GM18861 (cell line): ENCODE measurements around the gene BFAR.
A peak's percentile ranks its signal among the peaks of the same experiment; 100 is the strongest.
"Not testable (repeated sequence)": the region's sequence is repeated elsewhere in the genome, so short reads cannot be mapped to it uniquely, and the experiment has no call there.

Source experiments
- ATAC-seq: cut with Tn5 transposase; IDR thresholded peaks from one replicate; pipeline ENCODE4 v1.9.1; 2021; ENCODE audit not compliant: unreplicated experiment

The BFAR gene

DNA sequence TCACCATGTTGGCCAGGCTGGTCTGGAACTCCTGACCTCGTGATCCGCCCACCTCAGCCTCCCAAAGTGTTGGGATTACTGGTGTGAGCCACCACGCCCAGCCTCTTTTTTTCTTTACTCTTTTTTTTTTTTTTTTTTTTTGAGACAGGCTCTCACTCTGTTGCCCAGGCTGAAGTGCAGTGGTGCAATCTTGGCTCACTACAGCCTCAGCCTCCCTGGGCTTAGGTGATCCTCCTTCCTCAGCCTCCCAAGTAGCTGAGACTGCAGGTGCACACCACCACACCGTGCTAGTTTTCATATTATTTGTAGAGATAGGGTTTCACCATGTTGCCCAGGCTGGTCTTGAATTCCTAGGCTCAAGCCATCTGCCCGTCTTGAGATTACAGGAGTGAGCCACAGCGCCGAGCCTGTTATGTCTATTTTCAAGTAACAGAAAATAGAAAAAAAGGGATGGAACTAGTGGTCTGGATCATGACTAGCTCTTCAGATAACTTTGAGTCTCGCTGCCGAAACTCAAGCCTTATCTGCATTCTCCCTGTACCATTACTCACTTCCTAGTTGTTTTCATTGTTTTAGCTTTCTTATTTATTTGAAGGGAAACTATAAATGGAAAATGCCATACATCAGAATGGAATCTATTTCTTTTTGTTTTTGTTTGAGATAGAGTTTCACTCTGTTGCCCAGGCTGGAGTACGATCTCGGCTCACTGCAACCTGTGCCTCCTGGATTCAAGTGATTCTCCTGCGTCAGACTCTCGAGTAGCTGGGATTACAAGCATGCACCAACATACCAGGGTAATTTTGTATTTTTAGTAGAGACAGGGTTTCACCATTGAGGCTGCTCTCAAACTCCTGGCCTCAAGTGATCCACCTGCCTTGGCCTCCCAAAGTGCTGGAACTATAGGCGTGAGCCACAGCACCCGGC is 53.4 kb downstream of the BFAR start:
- not testable (repeated sequence) for ATAC-seq

DNA sequence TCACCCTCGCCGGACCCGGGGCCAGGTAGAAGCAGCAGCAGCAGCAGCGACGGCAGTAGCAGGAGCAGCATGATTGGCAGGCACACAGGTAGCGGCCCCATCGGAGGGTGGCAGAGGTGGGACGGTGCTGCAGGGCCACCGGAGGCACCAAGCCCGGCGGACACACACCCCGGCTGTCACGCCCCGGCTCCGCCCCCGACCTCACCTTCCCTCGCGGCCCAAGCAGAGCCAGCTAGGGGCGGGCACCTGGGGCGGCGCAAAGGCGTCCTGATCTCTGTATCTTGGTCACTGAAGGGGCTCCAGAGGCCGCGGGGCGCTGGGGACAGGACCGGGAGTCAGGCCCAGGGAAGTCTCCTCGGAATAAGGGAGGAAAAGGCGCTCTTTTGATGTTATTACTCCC is 61.4 kb downstream of the BFAR start, which contains the start of gene PLA2G10:
TSS of gene PLA2G10 (minus strand) at position 180 of the 400 bp plus-strand sequence. CDS start at position 101, 79 bp downstream.
- not testable (repeated sequence) for ATAC-seq

DNA sequence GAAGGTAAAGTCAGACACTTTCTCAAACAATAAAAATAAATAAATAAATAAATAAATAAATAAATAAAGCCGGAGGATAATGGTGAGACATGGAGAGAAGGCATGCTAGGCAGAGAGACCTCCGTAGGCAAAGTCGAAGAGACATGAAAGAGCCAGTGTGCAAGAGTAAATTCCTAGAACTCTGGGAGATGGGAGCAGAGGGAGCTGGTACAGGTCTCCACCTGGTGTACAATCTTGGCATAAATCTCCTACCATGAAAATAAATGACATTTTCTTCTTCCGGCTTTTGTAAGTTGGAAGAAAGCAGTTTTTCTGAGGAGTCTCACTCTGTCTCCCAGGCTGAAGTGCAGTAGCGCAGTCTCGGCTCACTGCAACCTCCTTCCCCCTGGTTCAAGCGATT is 69.1 kb downstream of the BFAR start:
- not testable (repeated sequence) for ATAC-seq

DNA sequence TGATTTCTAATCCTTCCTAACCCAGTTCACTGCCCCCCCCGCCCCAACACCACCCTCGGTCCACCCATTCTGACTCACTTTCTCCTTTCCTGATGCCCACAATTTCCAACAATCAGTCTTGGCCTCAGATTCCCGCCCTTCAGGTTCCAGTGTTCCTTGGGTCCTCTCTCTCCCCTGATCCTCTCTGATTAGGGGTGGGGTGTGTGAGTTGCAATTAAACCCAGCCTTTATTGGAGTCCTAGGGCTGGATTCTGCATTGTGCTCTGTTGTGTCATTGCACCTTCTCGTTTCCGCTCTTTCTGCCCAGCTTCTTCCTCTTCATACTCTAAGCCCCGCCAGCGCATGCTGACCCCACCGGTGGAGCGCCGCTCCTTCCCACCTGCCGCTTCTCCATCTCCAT is 69.9 kb downstream of the BFAR start:
- not testable (repeated sequence) for ATAC-seq

DNA sequence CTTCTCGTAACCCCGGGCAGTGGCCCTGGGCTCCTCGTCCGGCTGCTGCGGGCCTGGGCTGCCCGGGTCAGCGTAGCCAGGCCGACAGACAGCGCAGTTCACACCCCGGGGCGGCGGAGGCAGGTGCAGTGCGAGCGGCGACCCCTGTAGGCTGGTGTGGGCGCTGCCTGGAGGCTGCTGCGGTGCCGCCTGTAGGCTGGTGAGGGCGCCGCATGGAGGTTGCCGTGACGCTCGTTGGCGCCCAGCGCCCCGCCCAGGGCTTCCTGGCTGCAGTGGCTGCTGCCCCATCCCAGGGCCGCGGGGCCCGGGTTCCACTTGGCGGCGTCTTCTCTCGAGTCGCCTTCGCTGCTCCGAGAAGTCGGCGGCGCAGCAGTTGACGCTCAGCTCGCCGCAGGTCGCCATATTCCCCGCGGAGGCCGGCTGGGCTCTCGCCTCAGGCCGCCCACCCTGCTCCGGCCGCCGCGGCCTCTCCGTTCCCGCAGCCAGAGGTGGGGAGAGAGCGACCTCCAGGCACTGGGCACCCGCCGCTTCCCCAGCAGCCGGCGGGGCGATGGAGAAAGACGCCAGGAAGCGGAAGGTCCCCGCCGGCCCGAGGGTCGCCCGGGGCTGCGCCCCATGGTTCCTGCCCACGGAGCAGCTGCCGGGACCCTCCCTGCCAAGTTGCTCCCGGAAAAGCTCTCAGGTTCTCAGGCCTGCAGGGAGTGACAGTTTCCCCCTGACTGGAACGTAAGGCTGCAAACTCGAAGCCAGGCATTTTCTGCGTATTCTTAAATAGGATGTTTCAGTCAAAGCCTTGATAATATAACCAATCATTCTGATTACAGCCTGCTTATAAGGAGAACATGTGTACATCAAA is 70.6 kb downstream of the BFAR start, which contains the start of gene NPIPA3:
TSS of gene NPIPA3 (plus strand) at position 256 of the 856 bp plus-strand sequence. CDS start 5,533 bp downstream, outside the sequence.
- peak; percentile 97 for ATAC-seq
